Neural cell (in vitro differentiated cells): Measurements from ENCODE around the gene TEX101.

Source experiments
- CTCF ChIP-seq: fragments of 450-650 bp; IDR thresholded peaks from 2 replicates; pipeline ENCODE4 v1.5.1; 2014; ENCODE audit warnings: antibody characterized with exemption, mild to moderate bottlenecking, moderate library complexity; ENCODE audit not compliant: poor library complexity, severe bottlenecking
- EP300 ChIP-seq: fragments of 450-650 bp; conservative IDR thresholded peaks from 2 replicates; pipeline ENCODE4 v1.6.1; 2014; ENCODE audit warnings: antibody characterized with exemption, mild to moderate bottlenecking, moderate library complexity; ENCODE audit not compliant: poor library complexity, severe bottlenecking
- EZH2 ChIP-seq: fragments of 200-600, 300-800 bp; shearing (Covaris generic), sonication (generic); IDR thresholded peaks from 2 replicates; pipeline ENCODE4 v1.6.1; 2014; ENCODE audit warnings: antibody characterized with exemption, low read length, borderline replicate concordance, mild to moderate bottlenecking; ENCODE audit not compliant: insufficient read depth, poor library complexity, severe bottlenecking
- MXI1 ChIP-seq: fragments of 450-650 bp; conservative IDR thresholded peaks from 2 replicates; pipeline ENCODE4 v1.6.1; 2014; ENCODE audit warnings: antibody characterized with exemption, mild to moderate bottlenecking; ENCODE audit not compliant: poor library complexity, severe bottlenecking
- POLR2AphosphoS5 ChIP-seq: IDR thresholded peaks from 2 replicates; pipeline ENCODE4 v1.6.1; 2012
- RAD21 ChIP-seq: fragments of 450-650 bp; conservative IDR thresholded peaks from 2 replicates; pipeline ENCODE4 v1.6.1; 2014; ENCODE audit warnings: antibody characterized with exemption, mild to moderate bottlenecking, moderate library complexity
- REST ChIP-seq: IDR thresholded peaks from 2 replicates; pipeline ENCODE4 v1.6.1; 2012; ENCODE audit warnings: borderline replicate concordance
- SMC3 ChIP-seq: fragments of 450-650 bp; conservative IDR thresholded peaks from 2 replicates; pipeline ENCODE4 v1.6.1; 2014; ENCODE audit warnings: antibody characterized with exemption, mild to moderate bottlenecking, moderate library complexity; ENCODE audit not compliant: poor library complexity
- TAF1 ChIP-seq: IDR thresholded peaks from 2 replicates; pipeline ENCODE4 v1.6.1; 2012; ENCODE audit warnings: low read depth

GRCh38 chr19:43422000-43422688 is 7.5 kb downstream of the TEX101 start:
- TF ChIP-seq CTCF (no peak), REST (no peak), EZH2 (no peak), EP300 (no peak), POLR2AphosphoS5 (no peak), MXI1 (no peak), TAF1 (no peak), SMC3 (no peak), RAD21 (no peak)
